Measurements from ENCODE around the gene TMEM132A. TPM values are rescaled to one million over a fixed set of nuclear protein-coding genes. Genes with fewer than 3 reads are reported as not detected.

TMEM132A gene
- total and polyA plus RNA-seq, 9 of the 15 experiments (the other 6 are each of a cell fraction or from before 2014, with no cell fraction given) = 0.04 to 1.1 (median 0.18) TPM; not detected in 4

DNA sequence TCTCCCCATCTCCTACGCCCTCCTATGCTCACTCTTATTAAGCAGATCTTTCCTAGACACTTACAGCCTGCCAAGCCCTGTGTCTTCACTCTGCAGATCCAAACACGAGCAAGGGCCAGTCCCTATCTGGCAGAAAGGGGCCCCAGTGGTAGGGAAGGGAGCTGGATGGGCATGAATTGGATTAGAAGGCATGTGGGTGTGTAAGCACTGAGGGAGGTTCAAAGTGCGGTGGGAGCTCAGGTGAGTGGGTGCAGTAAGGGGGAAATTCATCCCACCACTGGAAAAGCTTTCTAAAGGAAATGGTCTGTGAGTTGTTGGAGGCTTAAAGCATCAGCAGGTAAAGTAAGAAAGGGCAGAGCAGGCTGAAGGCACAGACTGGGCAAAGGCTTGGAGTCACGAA, 5.5 kb downstream of the TMEM132A start:
- Histone ChIP-seq H3K9me3 (replicated peaks; ENCODE audit: control insufficient read depth, insufficient read depth, low read depth, low read length) (no peaks in the 10 kb centered on the region), H3K4me2 (ENCODE audit: insufficient read depth, low read length) (no peak overlapping the region), H3K9ac (ENCODE audit: insufficient read depth in 1 of 2, low read depth in 2 of 2, low read length in 2 of 2) (no peak overlapping the region), H3K27me3 (ENCODE audit: control insufficient read depth in 2 of 2, insufficient read depth in 2 of 2, low read length in 2 of 2) (peaks cover 73 to 96% of the 10 kb centered on the region in 2 experiments), H3K79me2 (ENCODE audit: control insufficient read depth, insufficient read depth, low read length) (no peaks in the 10 kb centered on the region), H3K4me1 (replicated peaks in 1 of 2; ENCODE audit: control insufficient read depth in 2 of 2, insufficient read depth in 2 of 2, low read length in 2 of 2) (peaks cover 0 to 26% of the 10 kb centered on the region in 2 experiments; a peak in 2 of 5 replicates), H3K9me1 (ENCODE audit: control insufficient read depth, insufficient read depth, low read length) (no peaks in the 10 kb centered on the region), H4K20me1 (replicated peaks; ENCODE audit: control insufficient read depth, insufficient read depth, low read length) (0 out of 2 replicates have a peak, but pooled peaks cover 13% of the 10 kb centered on the region), H3K36me3 (ENCODE audit: control insufficient read depth, insufficient read depth, low read length) (no peaks in the 10 kb centered on the region), H3K27ac (ENCODE audit: extremely low read depth, low read depth, low read length) (no peak overlapping the region), H3K4me3 (no peak overlapping the region), H2AFZ (ENCODE audit: low read depth, low read length) (no peak overlapping the region)
- BruUV-seq (replicated peaks) = no TSS peak
- DNase-seq (ENCODE audit: extremely low read depth in 1 of 4, low spot score in 3 of 4) (no peak), ATAC-seq (no peak), FAIRE-seq (no peak)
- WGBS (ENCODE audit: insufficient coverage, low coverage, missing lambda C conversion rate) = 0% methylated on average over 4 of the region's 4 CpGs
- intact Hi-C loops (cut with micrococcal nuclease) = no loop called here
- CTCF ChIA-PET (ENCODE audit: low intra/inter-chr PET ratio) = no interaction called here
- TF ChIP-seq, protein P1, sequence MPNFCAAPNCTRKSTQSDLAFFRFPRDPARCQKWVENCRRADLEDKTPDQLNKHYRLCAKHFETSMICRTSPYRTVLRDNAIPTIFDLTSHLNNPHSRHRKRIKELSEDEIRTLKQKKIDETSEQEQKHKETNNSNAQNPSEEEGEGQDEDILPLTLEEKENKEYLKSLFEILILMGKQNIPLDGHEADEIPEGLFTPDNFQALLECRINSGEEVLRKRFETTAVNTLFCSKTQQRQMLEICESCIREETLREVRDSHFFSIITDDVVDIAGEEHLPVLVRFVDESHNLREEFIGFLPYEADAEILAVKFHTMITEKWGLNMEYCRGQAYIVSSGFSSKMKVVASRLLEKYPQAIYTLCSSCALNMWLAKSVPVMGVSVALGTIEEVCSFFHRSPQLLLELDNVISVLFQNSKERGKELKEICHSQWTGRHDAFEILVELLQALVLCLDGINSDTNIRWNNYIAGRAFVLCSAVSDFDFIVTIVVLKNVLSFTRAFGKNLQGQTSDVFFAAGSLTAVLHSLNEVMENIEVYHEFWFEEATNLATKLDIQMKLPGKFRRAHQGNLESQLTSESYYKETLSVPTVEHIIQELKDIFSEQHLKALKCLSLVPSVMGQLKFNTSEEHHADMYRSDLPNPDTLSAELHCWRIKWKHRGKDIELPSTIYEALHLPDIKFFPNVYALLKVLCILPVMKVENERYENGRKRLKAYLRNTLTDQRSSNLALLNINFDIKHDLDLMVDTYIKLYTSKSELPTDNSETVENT (CRISPR knock-in tag; IDR thresholded peaks at IDR 0.05) = no peak
- in situ Hi-C loops (cut with MboI) = no loop called here
- POLR2A ChIA-PET = interaction anchor here (0.9 to 1.4 kb wide), 3 partner anchors 13 to 210 kb away, joined by 3 to 4 read pairs (median 3); no protein-coding TSS in a partner anchor

DNA sequence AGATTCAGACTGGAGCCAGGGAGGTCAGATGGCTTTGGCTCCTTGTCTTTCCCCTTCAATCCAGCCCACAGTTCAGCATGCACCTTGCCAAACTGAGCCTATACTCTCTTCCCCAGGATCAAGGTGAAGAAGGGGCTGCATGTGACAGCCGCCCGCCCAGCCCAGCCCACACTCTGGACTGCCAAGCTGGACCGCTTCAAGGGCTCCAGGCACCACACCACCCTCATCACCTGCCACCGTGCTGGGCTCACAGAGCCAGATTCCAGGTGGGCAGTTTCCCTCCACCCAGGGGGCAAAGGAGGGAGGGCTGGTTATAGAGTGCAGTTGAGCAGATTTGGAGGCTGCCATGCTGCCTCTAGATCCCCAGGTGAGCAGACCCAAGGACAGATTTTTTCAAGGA, 6.1 kb downstream of the TMEM132A start:
- H2AFZ ChIP-seq (ENCODE audit: low read depth, low read length) = no peak overlapping the region
- WGBS (ENCODE audit: insufficient coverage, low coverage, missing lambda C conversion rate) = 6% methylated on average over 2 of the region's 4 CpGs
- BruUV-seq (replicated peaks) = no TSS peak
- no peak for ATAC-seq
- in situ Hi-C loops (cut with MboI) = no loop called here
- 0 out of 2 replicates have a peak, but pooled peaks cover 15% of the 10 kb centered on the region for H4K20me1 ChIP-seq (replicated peaks; ENCODE audit: control insufficient read depth, insufficient read depth, low read length)
- peaks cover 0 to 21% of the 10 kb centered on the region in 2 experiments; a peak in 1 of 5 replicates for H3K4me1 ChIP-seq (replicated peaks in 1 of 2; ENCODE audit: control insufficient read depth in 2 of 2, insufficient read depth in 2 of 2, low read length in 2 of 2)
- H3K9ac ChIP-seq (ENCODE audit: insufficient read depth in 1 of 2, low read depth in 2 of 2, low read length in 2 of 2) = no peak overlapping the region
- DNase-seq (ENCODE audit: extremely low read depth in 1 of 4, low spot score in 3 of 4) = no peak
- no peaks in the 10 kb centered on the region for H3K79me2 ChIP-seq (ENCODE audit: control insufficient read depth, insufficient read depth, low read length)
- no peaks in the 10 kb centered on the region for H3K9me3 ChIP-seq (replicated peaks; ENCODE audit: control insufficient read depth, insufficient read depth, low read depth, low read length)
- H3K9me1 ChIP-seq (ENCODE audit: control insufficient read depth, insufficient read depth, low read length) = no peaks in the 10 kb centered on the region
- FAIRE-seq = no peak
- H3K27ac ChIP-seq (ENCODE audit: extremely low read depth, low read depth, low read length) = no peak overlapping the region
- H3K36me3 ChIP-seq (ENCODE audit: control insufficient read depth, insufficient read depth, low read length) = no peaks in the 10 kb centered on the region
- no peak overlapping the region for H3K4me3 ChIP-seq
- ChIA-PET CTCF (ENCODE audit: low intra/inter-chr PET ratio) (no interaction called here), POLR2A (interaction anchor here (0.9 to 1.4 kb wide), 3 partner anchors 12 to 210 kb away, joined by 3 to 4 read pairs (median 3); no protein-coding TSS in a partner anchor)
- peaks cover 73 to 96% of the 10 kb centered on the region in 2 experiments for H3K27me3 ChIP-seq (ENCODE audit: control insufficient read depth in 2 of 2, insufficient read depth in 2 of 2, low read length in 2 of 2)
- H3K4me2 ChIP-seq (ENCODE audit: insufficient read depth, low read length) = no peak overlapping the region
- intact Hi-C loops (cut with micrococcal nuclease) = no loop called here
- TF ChIP-seq MTF1 (CRISPR knock-in tag; IDR thresholded peaks at IDR 0.05; ENCODE audit: borderline replicate concordance) = no peak
- TF ChIP-seq, protein P1 (CRISPR knock-in tag; IDR thresholded peaks at IDR 0.05) = no peak
- TF ChIP-seq, protein P2, sequence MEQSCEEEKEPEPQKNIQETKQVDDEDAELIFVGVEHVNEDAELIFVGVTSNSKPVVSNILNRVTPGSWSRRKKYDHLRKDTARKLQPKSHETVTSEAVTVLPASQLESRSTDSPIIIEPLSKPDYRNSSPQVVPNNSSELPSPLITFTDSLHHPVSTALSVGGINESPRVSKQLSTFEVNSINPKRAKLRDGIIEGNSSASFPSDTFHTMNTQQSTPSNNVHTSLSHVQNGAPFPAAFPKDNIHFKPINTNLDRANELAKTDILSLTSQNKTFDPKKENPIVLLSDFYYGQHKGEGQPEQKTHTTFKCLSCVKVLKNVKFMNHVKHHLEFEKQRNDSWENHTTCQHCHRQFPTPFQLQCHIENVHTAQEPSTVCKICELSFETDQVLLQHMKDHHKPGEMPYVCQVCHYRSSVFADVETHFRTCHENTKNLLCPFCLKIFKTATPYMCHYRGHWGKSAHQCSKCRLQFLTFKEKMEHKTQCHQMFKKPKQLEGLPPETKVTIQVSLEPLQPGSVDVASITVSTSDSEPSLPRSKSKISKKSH (CRISPR knock-in tag; IDR thresholded peaks at IDR 0.05) = no peak
- TF ChIP-seq ZNF197 (CRISPR knock-in tag; IDR thresholded peaks at IDR 0.05; ENCODE audit: low read depth) = no peak
- TF ChIP-seq ZEB2 (IDR thresholded peaks at IDR 0.05) = no peak
- no peak for TF ChIP-seq RBFOX2 (IDR thresholded peaks at IDR 0.05; ENCODE audit: low read depth, low read length)
- TF ChIP-seq NFRKB (IDR thresholded peaks at IDR 0.05; ENCODE audit: low read depth) = no peak
- TF ChIP-seq TAF9B (IDR thresholded peaks at IDR 0.05; ENCODE audit: partially characterized antibody) = no peak
- no peak for TF ChIP-seq CBX2 (IDR thresholded peaks at IDR 0.05; ENCODE audit: insufficient read depth, low read length, poor library complexity, severe bottlenecking)
